ENCODE results near the gene UNC119. TPM values are rescaled to one million over a fixed set of nuclear protein-coding genes. Genes with fewer than 3 reads are reported as not detected.
A peak's percentile ranks its signal among the peaks of the same experiment; 100 is the strongest.

UNC119 gene
- polyA plus RNA-seq, 2 of the 4 experiments (the other 2 are of a cell fraction) = 27.8 to 50.5 TPM

DNA sequence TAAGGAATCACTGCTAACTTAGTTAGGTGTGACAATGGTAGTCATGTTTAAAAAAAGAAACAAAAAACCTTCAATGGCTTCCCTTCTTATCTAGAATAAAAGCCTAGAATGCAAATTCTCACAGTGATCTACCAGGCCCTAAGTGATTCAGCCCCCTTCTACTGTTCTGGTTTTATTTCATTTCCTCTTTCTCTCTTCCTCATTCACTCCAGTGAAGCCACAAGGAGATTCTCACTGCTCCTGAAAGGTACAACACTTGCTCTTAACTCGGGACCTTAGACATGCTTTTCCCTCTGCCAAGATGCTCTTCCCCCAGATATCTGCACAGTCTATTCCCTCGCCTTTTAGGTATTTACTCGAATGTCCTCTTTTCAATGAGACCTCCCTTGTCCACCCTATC, 15.2 kb upstream of the UNC119 start (continued):
- TF ChIP-seq CBX2 (IDR thresholded peaks at IDR 0.05; ENCODE audit: borderline replicate concordance, low read depth) = no peak
- no peak for TF ChIP-seq GATA3 (IDR thresholded peaks at IDR 0.05; ENCODE audit: borderline replicate concordance)
- TF ChIP-seq EP300 (IDR thresholded peaks at IDR 0.05) = no peak

DNA sequence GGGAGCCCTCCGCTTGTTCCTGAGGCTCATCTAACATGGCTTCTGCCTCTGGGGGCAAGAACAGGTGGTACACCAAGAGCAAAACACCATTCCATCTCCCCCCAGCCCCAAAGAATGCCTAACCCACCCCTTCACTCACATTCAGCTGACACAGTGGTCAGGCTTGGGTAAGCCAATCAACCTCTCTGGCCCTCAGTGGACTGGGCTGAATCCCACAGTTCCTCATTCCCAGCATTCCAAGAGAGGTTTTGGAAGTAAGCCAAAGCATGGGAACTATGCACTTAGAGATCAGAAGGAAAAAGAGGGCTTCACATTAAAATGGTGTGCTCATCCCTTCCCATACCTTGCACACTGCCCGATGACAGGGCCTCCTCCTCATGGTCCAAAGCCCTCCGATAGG, 11.1 kb upstream of the UNC119 start:
- H3K4me1 ChIP-seq = peaks cover 7% of the 10 kb centered on the region
- FAIRE-seq = no peak
- H3K9me3 ChIP-seq = no peaks in the 10 kb centered on the region
- TF ChIP-seq CBX8 (IDR thresholded peaks at IDR 0.05) = no peak
- no peak for TF ChIP-seq MAZ (IDR thresholded peaks at IDR 0.05; ENCODE audit: borderline replicate concordance, low read depth, low read length)
- no peak for TF ChIP-seq ZFP36 (IDR thresholded peaks at IDR 0.05; ENCODE audit: borderline replicate concordance, partially characterized antibody)
- TF ChIP-seq CBX2 (IDR thresholded peaks at IDR 0.05; ENCODE audit: borderline replicate concordance, low read depth) = no peak
- TF ChIP-seq, protein P1, sequence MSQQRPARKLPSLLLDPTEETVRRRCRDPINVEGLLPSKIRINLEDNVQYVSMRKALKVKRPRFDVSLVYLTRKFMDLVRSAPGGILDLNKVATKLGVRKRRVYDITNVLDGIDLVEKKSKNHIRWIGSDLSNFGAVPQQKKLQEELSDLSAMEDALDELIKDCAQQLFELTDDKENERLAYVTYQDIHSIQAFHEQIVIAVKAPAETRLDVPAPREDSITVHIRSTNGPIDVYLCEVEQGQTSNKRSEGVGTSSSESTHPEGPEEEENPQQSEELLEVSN (IDR thresholded peaks at IDR 0.05; ENCODE audit: borderline replicate concordance, low read depth) = no peak
- TF ChIP-seq, protein P2, sequence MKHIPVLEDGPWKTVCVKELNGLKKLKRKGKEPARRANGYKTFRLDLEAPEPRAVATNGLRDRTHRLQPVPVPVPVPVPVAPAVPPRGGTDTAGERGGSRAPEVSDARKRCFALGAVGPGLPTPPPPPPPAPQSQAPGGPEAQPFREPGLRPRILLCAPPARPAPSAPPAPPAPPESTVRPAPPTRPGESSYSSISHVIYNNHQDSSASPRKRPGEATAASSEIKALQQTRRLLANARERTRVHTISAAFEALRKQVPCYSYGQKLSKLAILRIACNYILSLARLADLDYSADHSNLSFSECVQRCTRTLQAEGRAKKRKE (CRISPR knock-in tag; IDR thresholded peaks at IDR 0.05; ENCODE audit: low read depth) = no peak
- 0 out of 6 replicates have a peak overlapping the region, but pooled peaks of 1 of the 2 experiments have one; percentile 45 for H3K27ac ChIP-seq
- ChIA-PET CTCF (interaction anchor here (0.6 kb wide), 2 partner anchors 116 to 312 kb away, joined by 3 to 4 read pairs; no protein-coding TSS in a partner anchor), POLR2A (no interaction called here)
- 88% methylated on average over 3 of the region's 3 CpGs for WGBS (ENCODE audit: missing lambda C conversion rate)
- peak; percentile 68 to 89; a peak in 4 of 6 replicates for ATAC-seq
- DNase-seq (ENCODE audit: low read depth in 1 of 2, low spot score in 1 of 2) = peak in 1 of 2 experiments; percentile 60
- no peak overlapping the region for H3K4me3 ChIP-seq
- H3K4me2 ChIP-seq = peak overlapping the region; percentile 17; the same call in 1 of the 3 replicates

DNA sequence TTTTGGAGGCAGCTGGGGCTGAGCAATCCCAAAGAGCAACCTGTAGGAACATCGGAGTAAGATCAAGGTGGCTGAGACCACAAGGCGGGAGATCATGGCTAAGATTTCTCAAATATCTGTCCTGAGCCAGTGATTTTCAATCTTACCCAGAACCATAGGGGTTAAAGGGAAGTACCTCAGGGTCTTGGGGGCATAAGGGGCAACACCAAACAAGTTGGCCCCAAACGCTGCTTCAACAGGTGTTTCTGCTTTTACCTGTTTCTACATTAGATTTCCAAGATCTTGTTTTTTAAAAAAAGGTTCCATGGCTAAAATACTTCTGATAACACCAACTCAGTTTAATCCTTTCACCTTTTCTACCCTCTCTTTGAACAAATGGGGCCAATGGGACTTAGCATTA, 2.6 kb upstream of the UNC119 start:
- POLR2A ChIA-PET = no interaction called here

More for the DNA sequence above, 2.6 kb upstream of the UNC119 start:
- Histone ChIP-seq H3K9me3 (no peaks in the 10 kb centered on the region), H3K27ac (no peak overlapping the region), H3K4me2 (no peak overlapping the region), H3K4me3 (no peak overlapping the region), H3K4me1 (peaks cover 11% of the 10 kb centered on the region)
- no peak for ATAC-seq
- WGBS (ENCODE audit: missing lambda C conversion rate) = 92% methylated on average over 3 of the region's 3 CpGs
- CTCF ChIA-PET = interaction anchor here (1.0 to 12.8 kb wide), 8 partner anchors 7 to 156 kb away, joined by 3 to 188 read pairs (median 8); partner anchors contain the start of gene PIGS
- no peak for FAIRE-seq
- no peak for DNase-seq (ENCODE audit: low read depth in 1 of 2, low spot score in 1 of 2)
- TF ChIP-seq HOXB5 (CRISPR knock-in tag; IDR thresholded peaks at IDR 0.05) = no peak
- no peak for TF ChIP-seq RCOR1 (IDR thresholded peaks at IDR 0.05; ENCODE audit: low read depth, low read length)
- TF ChIP-seq RARB (CRISPR knock-in tag; IDR thresholded peaks at IDR 0.05) = no peak
- no peak for TF ChIP-seq SREBF2 (IDR thresholded peaks at IDR 0.05)
- no peak for TF ChIP-seq HOXA7 (CRISPR knock-in tag; IDR thresholded peaks at IDR 0.05)
- no peak for TF ChIP-seq CHD2 (IDR thresholded peaks at IDR 0.05; ENCODE audit: low read length, partially characterized antibody)
- TF ChIP-seq CBX2 (IDR thresholded peaks at IDR 0.05; ENCODE audit: borderline replicate concordance, low read depth) = no peak
- TF ChIP-seq KDM1A (IDR thresholded peaks at IDR 0.05; ENCODE audit: low read depth) = no peak
- no peak for TF ChIP-seq NFE2L2 (conservative IDR thresholded peaks at IDR 0.05; ENCODE audit: low read length)
- no peak for TF ChIP-seq ESRRA (IDR thresholded peaks at IDR 0.05; ENCODE audit: borderline replicate concordance, low read length)
- TF ChIP-seq, protein P3, sequence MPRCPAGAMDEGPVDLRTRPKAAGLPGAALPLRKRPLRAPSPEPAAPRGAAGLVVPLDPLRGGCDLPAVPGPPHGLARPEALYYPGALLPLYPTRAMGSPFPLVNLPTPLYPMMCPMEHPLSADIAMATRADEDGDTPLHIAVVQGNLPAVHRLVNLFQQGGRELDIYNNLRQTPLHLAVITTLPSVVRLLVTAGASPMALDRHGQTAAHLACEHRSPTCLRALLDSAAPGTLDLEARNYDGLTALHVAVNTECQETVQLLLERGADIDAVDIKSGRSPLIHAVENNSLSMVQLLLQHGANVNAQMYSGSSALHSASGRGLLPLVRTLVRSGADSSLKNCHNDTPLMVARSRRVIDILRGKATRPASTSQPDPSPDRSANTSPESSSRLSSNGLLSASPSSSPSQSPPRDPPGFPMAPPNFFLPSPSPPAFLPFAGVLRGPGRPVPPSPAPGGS (IDR thresholded peaks at IDR 0.05) = no peak
- no peak for TF ChIP-seq JUNB (IDR thresholded peaks at IDR 0.05)
- TF ChIP-seq FOSB (CRISPR knock-in tag; IDR thresholded peaks at IDR 0.05) = no peak
- no peak for TF ChIP-seq ZNF302 (CRISPR knock-in tag; IDR thresholded peaks at IDR 0.05)
- TF ChIP-seq NR3C1 (IDR thresholded peaks at IDR 0.05) = no peak
- TF ChIP-seq, protein P4, sequence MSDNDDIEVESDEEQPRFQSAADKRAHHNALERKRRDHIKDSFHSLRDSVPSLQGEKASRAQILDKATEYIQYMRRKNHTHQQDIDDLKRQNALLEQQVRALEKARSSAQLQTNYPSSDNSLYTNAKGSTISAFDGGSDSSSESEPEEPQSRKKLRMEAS (IDR thresholded peaks at IDR 0.05) = no peak
- TF ChIP-seq, protein P5, sequence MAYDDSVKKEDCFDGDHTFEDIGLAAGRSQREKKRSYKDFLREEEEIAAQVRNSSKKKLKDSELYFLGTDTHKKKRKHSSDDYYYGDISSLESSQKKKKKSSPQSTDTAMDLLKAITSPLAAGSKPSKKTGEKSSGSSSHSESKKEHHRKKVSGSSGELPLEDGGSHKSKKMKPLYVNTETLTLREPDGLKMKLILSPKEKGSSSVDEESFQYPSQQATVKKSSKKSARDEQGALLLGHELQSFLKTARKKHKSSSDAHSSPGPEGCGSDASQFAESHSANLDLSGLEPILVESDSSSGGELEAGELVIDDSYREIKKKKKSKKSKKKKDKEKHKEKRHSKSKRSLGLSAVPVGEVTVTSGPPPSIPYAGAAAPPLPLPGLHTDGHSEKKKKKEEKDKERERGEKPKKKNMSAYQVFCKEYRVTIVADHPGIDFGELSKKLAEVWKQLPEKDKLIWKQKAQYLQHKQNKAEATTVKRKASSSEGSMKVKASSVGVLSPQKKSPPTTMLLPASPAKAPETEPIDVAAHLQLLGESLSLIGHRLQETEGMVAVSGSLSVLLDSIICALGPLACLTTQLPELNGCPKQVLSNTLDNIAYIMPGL (CRISPR knock-in tag; IDR thresholded peaks at IDR 0.05; ENCODE audit: borderline replicate concordance) = no peak
- TF ChIP-seq POLR2AphosphoS2 (conservative IDR thresholded peaks at IDR 0.05; ENCODE audit: low read length) = no peak
